GM19035 (cell line): ENCODE results near the gene PDIA2.
"Not testable (repeated sequence)": the region's sequence is repeated elsewhere in the genome, so short reads cannot be mapped to it uniquely, and the experiment has no call there.

Source experiments
- ATAC-seq: cut with Tn5 transposase; IDR thresholded peaks from one replicate; pipeline ENCODE4 v1.9.1; 2021; ENCODE audit not compliant: unreplicated experiment

Gene PDIA2

GRCh38 chr16:324451-325334 is 41.7 kb downstream of the PDIA2 start:
- ATAC-seq, result no peak

GRCh38 chr16:325375-326145 is 42.6 kb downstream of the PDIA2 start:
- no peak for ATAC-seq

GRCh38 chr16:330741-331140 is 47.8 kb downstream of the PDIA2 start:
- no peak for ATAC-seq

- ATAC-seq, result not testable (repeated sequence)
Measured at GRCh38 chr16:331181-331814, 48.3 kb downstream of the PDIA2 start.

GRCh38 chr16:333406-334094 is 50.6 kb downstream of the PDIA2 start:
- ATAC-seq, result no peak

GRCh38 chr16:334164-334832 is 51.3 kb downstream of the PDIA2 start:
- ATAC-seq, result not testable (repeated sequence)

GRCh38 chr16:334861-335632 is 52.1 kb downstream of the PDIA2 start:
- not testable (repeated sequence) for ATAC-seq

GRCh38 chr16:336269-336668 is 53.3 kb downstream of the PDIA2 start:
- no peak for ATAC-seq
